ENCODE results near the gene SF1.

DNA sequence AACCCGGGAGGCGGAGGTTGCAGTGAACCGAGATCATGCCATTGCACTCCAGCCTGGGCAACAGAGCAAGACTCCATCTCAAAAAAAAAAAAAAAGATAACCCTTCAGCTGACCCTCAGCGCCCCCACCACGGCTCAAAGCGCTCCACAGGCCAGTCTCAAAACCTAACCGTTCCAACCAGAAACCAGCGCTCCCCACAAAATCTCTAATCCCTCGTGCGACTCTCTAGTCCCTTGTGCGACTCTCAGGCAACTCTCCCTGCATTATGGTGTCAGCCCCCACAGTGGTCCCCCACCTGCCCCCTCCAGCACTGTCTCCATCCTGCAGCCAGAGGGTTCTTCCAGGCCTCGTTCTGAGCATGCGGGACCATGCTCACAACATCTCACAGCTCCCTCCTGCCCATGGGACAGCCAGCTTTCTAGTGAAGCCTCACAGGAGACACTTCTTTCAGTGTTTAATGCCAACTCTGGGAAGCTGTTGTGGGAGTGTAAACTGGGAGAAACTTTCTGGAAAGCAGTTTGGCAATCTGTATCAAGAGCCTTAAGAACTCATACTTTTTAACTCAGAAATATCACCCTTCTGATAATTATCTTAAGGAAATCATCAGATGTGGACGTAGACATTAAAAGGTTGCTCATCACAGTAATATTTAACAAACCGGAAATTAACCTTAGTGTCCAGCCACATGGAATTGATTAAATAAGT, 30.2 kb downstream of the SF1 start:
- TF ChIP-seq TAF1 (IDR thresholded peaks at IDR 0.05; ENCODE audit: borderline replicate concordance, low read depth, low read length), result no peak
- no peak for TF ChIP-seq POLR2A (IDR thresholded peaks at IDR 0.05; ENCODE audit: low read depth, low read length)

Data from GM12892 (cell line).